Effector memory CD8-positive, alpha-beta T cell (primary cell): ENCODE data around the gene SLC30A1.
A peak's percentile ranks its signal among the peaks of the same experiment; 100 is the strongest.

Experiments used
- ATAC-seq: fragments of 150-1000 bp; cut with Tn5 transposase; replicated peaks from 2 replicates; pipeline ENCODE4 v1.10.0; 2021; ENCODE audit warnings: mild to moderate bottlenecking, moderate library complexity
- DNase-seq, 3 experiments: peaks; one replicate each; pipeline ENCODE4 v3.0.0; 2021
- H3K27ac Mint-ChIP-seq, 2 donors: one replicate each; pipeline ENCODE4 v1.8.0; 2022; ENCODE audit warnings: mild to moderate bottlenecking in 2 of 2, mixed read lengths in 2 of 2, moderate library complexity in 2 of 2
- H3K27me3 Mint-ChIP-seq, 2 donors: one replicate each; pipeline ENCODE4 v1.8.0; 2022; ENCODE audit warnings: mixed read lengths in 2 of 2
- H3K36me3 Mint-ChIP-seq: one replicate; pipeline ENCODE4 v1.8.0; 2022; ENCODE audit warnings: mild to moderate bottlenecking, moderate library complexity, mixed read lengths; ENCODE audit not compliant: insufficient read depth
- H3K4me1 Mint-ChIP-seq, 2 donors: one replicate each; pipeline ENCODE4 v1.8.0; 2022; ENCODE audit warnings: low read depth in 2 of 2, mixed read lengths in 2 of 2
- H3K4me3 Mint-ChIP-seq, 2 donors: one replicate each; pipeline ENCODE4 v1.8.0; 2022; ENCODE audit warnings: mild to moderate bottlenecking in 2 of 2, mixed read lengths in 2 of 2, moderate library complexity in 2 of 2
- H3K9me3 Mint-ChIP-seq, 2 donors: one replicate each; pipeline ENCODE4 v1.8.0; 2022; ENCODE audit warnings: mixed read lengths in 2 of 2

Gene SLC30A1

DNA sequence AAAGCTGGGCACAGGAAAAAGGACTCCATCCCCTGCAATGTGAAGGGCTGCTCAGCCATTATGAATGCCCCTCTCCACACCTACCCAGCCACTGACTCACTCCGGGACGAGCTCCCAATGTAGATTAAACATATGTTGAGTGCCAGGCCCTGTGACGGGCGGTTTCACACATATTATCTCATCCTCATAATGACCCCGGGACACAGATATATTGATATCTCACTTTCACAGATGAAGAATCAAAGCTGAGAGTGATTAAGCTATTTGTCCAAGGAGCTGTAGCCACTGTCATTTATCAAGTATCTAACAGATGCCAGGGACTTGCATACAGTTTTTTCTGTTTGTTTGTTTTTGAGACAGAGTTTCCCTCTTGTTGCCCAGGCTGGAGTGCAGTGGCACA lies 35.0 kb upstream of the SLC30A1 start:
- H3K36me3 Mint-ChIP-seq, result peaks cover 4% of the 10 kb centered on the region
- H3K27ac Mint-ChIP-seq, result peak overlapping the region in 1 of 2 donors; percentile 38
- H3K4me1 Mint-ChIP-seq, result peaks cover 0 to 4% of the 10 kb centered on the region in 2 donors
- H3K4me3 Mint-ChIP-seq, result no peak overlapping the region
- no peaks in the 10 kb centered on the region for H3K9me3 Mint-ChIP-seq
- ATAC-seq (no peak), DNase-seq (no peak)
- no peaks in the 10 kb centered on the region for H3K27me3 Mint-ChIP-seq

DNA sequence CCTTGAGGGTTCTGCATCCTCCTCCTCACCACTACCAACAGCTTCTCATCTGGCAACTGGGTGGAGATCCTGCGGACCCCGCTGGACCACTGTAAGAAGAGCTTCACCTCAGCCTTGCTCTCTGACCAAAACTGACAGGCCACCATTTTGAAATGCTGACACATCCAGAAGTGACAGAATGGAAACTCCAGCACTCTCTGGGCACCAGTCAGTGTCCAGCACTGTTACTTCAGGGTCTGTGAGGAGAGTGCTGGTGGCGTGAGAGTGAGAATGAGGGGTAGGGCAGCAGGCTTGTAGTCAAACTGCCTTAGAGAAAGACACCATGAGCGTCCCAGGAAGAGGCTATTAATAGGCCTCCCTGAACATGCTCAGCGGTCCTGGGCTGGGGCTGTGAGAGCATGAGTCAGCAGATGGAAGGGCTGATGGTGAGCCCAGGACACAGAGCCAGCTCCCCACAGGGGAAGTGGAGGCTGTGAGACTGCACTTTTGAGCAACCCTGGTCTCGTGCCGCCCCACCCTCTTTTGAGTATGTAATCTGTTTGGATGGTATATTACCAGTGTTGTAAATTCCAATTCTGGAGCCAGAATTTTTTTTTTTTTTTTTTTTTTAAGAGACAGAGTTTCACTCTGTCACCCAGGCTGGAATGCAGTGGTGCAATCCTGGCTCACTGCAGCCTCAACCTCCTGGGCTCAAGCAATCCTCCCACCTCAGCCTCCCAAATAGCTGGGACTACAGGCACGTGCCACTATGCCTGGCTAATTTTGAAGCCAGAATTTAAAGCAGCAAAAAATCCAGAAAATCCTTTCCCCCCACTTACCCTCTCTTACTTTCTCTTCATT lies 34.4 kb upstream of the SLC30A1 start:
- Mint-ChIP-seq H3K4me1 (peaks cover 0 to 4% of the 10 kb centered on the region in 2 donors), H3K9me3 (no peaks in the 10 kb centered on the region), H3K4me3 (no peak overlapping the region), H3K27me3 (no peaks in the 10 kb centered on the region), H3K27ac (peak overlapping the region in 1 of 2 donors; percentile 38), H3K36me3 (peaks cover 4% of the 10 kb centered on the region)
- DNase-seq (no peak), ATAC-seq (peak; percentile 32)

DNA sequence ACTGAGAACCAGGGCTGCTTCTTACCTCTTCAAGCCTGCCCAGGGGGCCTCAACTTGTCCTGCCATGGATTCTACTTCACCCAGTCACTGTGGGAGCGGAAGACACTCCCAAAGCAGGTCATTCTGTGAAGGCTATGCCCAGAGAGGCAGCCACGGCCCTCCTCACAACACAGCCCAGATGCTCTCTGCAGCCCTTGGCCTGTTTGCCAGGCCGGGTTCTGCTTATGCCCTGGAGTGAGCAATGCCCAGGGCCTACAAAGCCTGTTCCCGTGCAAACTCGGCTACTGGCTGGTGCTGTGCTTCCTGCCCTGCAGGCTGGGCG lies 33.8 kb upstream of the SLC30A1 start:
- H3K27me3 Mint-ChIP-seq, result peaks cover 0 to under 1% of the 10 kb centered on the region in 2 donors
- H3K4me3 Mint-ChIP-seq, result no peak overlapping the region
- peaks cover 0 to 4% of the 10 kb centered on the region in 2 donors for H3K4me1 Mint-ChIP-seq
- DNase-seq, result no peak
- no peaks in the 10 kb centered on the region for H3K9me3 Mint-ChIP-seq
- no peak for ATAC-seq
- H3K27ac Mint-ChIP-seq, result no peak overlapping the region
- H3K36me3 Mint-ChIP-seq, result peaks cover 4% of the 10 kb centered on the region

DNA sequence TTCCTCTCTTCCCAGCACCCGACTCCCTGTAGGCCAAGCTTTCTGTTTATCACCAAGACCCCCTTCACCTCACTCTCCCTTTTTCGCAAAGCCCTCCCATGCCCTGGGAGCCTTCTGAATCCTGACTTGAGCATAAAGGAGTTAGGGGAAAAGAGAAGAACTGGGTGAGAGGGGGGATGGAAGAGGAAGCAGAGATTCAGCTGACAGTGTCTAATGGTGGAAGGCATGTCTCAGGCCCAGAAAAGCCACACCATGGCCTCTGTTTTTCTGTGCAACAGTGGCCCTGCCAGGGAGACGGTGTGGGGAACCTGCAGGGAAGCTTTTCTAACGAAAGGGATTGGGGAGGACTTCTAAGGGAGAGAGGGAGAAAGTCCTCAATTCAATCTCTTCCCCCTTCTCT lies 32.9 kb upstream of the SLC30A1 start:
- no peak overlapping the region for H3K27ac Mint-ChIP-seq
- H3K27me3 Mint-ChIP-seq, result peaks cover 5 to 10% of the 10 kb centered on the region in 2 donors
- H3K4me1 Mint-ChIP-seq, result peaks cover 5 to 9% of the 10 kb centered on the region in 2 donors
- ATAC-seq (no peak), DNase-seq (no peak)
- H3K36me3 Mint-ChIP-seq, result peaks cover 3% of the 10 kb centered on the region
- H3K4me3 Mint-ChIP-seq, result no peak overlapping the region
- no peaks in the 10 kb centered on the region for H3K9me3 Mint-ChIP-seq

DNA sequence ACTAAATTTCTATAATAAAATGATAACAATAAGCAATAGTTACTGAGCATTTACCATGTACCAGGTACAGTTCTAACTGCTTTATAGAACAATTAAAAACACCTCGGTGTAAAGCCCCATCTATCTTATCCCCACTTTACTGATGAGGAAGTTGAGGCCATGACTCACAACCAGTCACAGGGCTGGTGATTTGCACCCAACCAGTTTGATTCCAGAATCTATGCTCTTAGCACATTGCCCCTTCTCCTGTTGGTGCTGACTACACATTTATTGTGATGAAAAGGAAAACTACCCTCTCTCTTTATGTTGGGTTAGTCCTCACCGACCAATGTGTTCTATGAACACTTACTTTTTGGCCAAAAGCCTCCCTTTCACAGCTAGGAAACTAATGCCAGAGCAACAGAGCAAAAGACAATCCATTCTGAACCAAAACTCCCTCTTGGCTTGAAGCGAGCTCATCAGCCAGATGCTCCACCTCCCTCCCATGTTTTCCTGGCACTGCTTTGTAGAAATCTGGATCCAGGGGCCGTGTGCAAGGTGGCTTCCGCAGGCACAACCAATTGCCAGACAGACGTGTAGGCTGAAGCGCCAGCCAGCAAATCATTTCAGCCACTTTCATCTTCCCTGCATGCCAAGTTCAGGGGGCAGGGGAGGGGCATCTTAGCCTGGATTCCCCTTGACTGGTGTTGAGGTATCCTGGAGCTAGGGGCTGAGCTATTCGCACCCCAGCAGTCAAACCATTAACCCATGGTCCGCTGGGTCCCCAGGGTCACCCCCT lies 32.0 kb upstream of the SLC30A1 start:
- no peak overlapping the region for H3K4me3 Mint-ChIP-seq
- DNase-seq (no peak), ATAC-seq (no peak)
- peaks cover 3% of the 10 kb centered on the region for H3K36me3 Mint-ChIP-seq
- H3K4me1 Mint-ChIP-seq, result peaks cover 8 to 12% of the 10 kb centered on the region in 2 donors
- no peaks in the 10 kb centered on the region for H3K9me3 Mint-ChIP-seq
- H3K27me3 Mint-ChIP-seq, result peaks cover 13 to 16% of the 10 kb centered on the region in 2 donors
- no peak overlapping the region for H3K27ac Mint-ChIP-seq

DNA sequence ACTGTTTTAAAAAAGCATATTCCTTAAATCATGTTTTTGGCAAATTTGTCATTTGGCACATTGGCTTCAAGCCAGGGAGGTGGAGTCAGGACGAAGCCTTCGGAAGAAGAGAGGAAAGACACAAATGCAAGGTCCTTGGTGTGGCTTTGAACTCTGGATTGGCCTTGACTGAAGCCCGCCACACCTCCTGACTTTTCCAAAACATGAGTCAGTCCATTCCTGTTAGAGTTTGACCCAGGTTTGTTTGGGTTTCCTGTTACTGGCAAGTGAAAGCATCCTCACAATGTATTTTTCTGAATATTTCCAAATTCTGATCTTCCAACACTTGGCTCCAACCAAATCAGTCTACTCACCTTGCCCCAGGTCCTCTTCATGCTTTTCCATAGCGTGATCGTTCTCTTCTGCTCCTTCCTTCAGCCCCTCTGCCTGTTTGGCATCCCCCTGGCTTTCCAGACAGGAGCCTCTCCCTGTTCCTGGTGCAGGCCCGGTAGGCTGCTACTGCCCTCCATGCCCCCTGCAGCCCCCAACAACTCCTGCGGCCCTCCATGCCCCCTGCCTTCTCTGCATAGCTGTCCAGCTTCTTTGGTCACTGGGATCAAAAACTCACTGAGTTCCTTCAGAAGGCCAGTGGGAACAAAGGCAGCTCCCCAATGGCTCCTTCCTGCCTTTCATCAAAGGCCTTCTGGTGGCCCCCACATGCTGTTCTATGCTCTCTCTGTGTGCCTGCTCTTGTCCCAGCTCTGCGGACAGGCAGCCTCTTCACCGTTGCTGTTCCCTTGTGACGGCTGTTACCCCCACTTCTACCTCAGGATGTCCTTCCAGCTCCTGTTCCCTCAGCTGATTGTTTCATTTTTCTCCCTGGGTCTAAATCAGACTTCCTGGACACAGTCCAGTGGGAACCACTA lies 30.4 kb upstream of the SLC30A1 start:
- no peak overlapping the region for H3K4me3 Mint-ChIP-seq
- no peaks in the 10 kb centered on the region for H3K9me3 Mint-ChIP-seq
- peaks cover 3% of the 10 kb centered on the region for H3K36me3 Mint-ChIP-seq
- H3K27ac Mint-ChIP-seq, result peak overlapping the region in 1 of 2 donors; percentile 76
- ATAC-seq (no peak), DNase-seq (no peak)
- H3K4me1 Mint-ChIP-seq, result peaks cover 8 to 12% of the 10 kb centered on the region in 2 donors
- H3K27me3 Mint-ChIP-seq, result peaks cover 21 to 26% of the 10 kb centered on the region in 2 donors

DNA sequence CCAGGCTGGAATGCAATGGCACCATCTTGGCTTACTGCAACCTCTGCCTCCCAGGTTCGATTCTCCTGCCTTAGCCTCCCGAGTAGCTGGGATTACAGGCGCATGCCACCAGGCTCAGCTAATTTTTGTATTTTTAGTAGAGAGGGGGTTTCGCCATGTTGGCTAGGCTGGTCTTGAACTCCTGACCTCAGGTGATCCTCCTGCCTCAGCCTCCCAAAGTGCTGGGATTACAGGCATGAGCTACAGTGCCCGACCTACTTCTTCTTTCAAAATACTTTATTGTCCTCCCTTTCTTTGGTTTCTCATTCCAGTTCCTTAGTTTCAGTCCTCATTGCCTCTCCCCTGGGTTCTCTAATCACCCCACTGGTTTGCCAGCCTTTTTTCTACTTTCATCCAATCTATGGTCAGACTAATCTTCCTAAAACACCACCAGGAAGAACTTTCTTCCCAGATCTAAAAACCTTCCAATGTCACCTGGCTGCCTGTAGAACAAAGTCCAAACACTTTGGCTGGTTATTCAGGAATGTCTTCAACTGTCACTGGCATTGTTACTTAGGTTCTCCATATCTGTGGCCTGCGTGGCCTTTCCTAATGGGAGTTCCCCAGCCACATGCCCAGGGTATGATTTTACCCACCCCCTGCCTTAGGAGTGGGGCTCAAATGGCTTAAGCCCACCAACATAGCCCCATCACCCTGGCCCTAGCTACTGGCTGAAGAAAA lies 29.0 kb upstream of the SLC30A1 start:
- DNase-seq (no peak), ATAC-seq (no peak)
- Mint-ChIP-seq H3K36me3 (peaks cover 3% of the 10 kb centered on the region), H3K4me1 (peaks cover 8 to 12% of the 10 kb centered on the region in 2 donors), H3K27me3 (peaks cover 21 to 32% of the 10 kb centered on the region in 2 donors), H3K27ac (no peak overlapping the region), H3K4me3 (peak overlapping the region; percentile 2 to 55), H3K9me3 (no peaks in the 10 kb centered on the region)

DNA sequence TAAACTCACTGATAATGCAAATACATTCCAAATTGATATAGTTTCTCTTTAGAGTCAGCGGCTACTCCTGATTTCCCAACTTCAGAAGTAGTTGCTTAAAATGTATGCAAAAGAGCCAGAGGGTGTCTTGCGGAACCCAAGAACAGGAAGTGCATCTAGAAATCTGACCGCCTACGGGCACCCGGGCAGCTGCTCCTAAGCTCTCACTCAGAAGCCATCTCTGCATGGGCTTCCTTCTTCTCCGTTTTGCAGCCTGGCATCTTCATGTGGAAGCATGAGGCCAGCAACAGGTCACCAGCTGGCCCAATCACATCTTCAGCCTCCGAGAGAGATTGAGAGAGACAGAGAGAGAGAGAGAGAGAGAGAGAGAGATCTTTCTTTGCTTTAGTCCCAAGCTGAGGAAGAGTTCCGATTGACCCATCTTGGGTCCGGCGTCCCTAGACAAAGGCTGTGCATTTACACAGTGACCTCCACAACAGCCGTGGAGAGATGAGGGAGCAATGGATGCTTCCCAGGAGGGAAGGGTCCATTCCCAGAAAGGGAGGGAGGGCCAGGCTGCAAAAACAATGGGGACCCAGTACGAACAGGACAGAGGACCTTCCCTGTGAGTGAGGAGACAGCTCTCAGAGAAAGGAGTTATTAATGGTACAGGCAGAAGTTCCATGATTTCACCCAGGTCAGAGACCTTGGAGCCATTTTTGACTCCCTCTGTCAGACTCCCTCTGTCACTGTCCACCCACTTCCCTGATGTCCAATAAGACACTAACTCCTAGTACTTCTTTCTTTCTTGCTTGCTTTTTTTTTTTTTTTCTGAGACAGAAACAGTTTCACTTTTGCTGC lies 28.2 kb upstream of the SLC30A1 start:
- Mint-ChIP-seq H3K36me3 (peaks cover 3% of the 10 kb centered on the region), H3K27ac (no peak overlapping the region), H3K4me1 (peaks cover 8 to 12% of the 10 kb centered on the region in 2 donors), H3K27me3 (peaks cover 21 to 40% of the 10 kb centered on the region in 2 donors), H3K9me3 (no peaks in the 10 kb centered on the region), H3K4me3 (peak overlapping the region; percentile 47 to 55)
- peak; percentile 54 for ATAC-seq
- DNase-seq, result no peak

DNA sequence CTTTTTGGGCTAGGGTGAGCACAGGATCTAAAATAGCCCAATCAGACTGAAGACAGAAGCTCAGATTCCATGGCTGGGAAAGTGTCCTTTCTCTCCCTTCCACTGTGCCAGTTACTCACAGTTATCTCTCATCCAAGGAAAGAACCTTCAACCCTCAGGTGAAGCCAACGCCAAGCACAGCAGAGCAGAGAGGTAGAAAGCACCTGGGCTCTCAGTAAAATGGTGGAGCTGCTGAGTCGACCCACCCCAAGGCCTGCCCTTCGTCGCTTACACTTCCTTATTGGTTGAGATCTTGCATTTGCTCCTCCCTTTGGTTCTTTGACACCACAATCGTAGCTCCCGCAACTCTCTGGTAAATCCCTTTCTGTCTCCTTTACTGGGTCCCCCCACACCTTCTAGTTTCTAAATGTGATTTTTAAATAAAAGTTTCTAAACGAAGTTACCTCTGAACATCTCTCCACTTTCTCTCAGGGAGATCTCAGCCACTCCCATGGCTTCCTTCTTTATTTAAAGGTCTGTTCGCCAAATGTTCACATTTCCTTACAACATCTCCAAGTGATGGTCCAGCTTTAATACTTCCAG lies 27.5 kb upstream of the SLC30A1 start:
- Mint-ChIP-seq H3K27me3 (peaks cover 21 to 40% of the 10 kb centered on the region in 2 donors), H3K9me3 (no peaks in the 10 kb centered on the region), H3K4me1 (peaks cover 8% of the 10 kb centered on the region in 2 donors), H3K36me3 (peaks cover 3% of the 10 kb centered on the region), H3K4me3 (peak overlapping the region; percentile 47 to 55), H3K27ac (no peak overlapping the region)
- DNase-seq, result no peak
- no peak for ATAC-seq

DNA sequence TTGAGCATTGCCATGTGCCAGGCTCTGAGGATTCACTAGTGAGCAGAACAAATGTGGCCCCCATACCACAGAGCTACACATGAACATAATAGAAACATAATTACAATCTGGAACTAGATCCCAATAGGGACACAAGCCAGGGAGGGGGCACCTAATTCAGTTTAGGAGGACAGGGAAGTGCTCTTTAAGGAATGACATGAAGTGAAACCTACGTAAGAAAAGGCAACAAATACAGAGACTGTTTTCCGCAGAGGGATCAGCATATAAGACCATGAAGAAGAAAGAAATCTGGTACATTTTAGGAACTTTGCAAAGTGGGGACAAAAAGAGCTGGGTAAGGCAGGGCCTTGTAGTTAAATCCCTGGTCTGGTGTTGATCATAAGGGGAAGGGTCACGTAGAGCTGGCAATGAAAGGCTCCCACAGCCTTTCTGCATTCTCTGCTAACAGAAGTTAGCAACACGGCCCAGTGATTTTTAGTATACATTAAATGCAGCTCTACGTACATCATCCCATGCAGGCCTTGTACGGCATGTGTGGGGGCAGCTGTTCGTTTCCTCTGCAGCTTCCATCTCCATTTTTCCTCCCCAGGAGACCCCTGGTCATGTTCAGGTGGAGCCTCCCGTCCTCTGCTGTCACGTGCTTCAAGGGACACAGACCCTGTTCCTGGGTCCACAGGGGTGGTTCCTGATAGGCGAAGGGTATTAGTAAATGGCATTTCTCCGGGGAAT lies 26.8 kb upstream of the SLC30A1 start:
- peaks cover 3% of the 10 kb centered on the region for H3K36me3 Mint-ChIP-seq
- H3K4me1 Mint-ChIP-seq, result peaks cover 8% of the 10 kb centered on the region in 2 donors
- no peak for ATAC-seq
- no peak overlapping the region for H3K27ac Mint-ChIP-seq
- H3K4me3 Mint-ChIP-seq, result no peak overlapping the region
- peaks cover 21 to 40% of the 10 kb centered on the region in 2 donors for H3K27me3 Mint-ChIP-seq
- DNase-seq, result no peak
- H3K9me3 Mint-ChIP-seq, result no peaks in the 10 kb centered on the region

DNA sequence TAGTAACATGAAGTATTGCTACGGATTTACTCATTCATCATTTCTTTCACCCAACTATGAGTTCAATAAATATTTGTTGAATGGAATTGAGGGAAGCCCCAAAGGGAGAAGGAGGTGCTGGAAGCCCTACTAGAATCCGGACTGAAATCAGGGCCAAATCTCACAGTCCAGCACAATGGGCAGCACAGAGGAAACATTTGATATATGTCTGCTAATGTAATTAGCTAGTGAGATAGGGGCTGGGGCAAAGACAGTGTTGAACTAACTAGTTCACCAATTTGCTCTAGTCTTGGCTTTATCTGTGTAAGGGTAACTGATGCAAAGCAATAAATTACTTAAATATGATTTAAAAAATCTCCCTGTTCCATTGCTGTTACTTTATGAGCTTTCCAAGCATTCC lies 26.1 kb upstream of the SLC30A1 start:
- no peak overlapping the region for H3K4me3 Mint-ChIP-seq
- DNase-seq (no peak), ATAC-seq (no peak)
- H3K27ac Mint-ChIP-seq, result no peak overlapping the region
- H3K9me3 Mint-ChIP-seq, result no peaks in the 10 kb centered on the region
- H3K4me1 Mint-ChIP-seq, result peaks cover 8% of the 10 kb centered on the region in 2 donors
- H3K36me3 Mint-ChIP-seq, result peaks cover 3% of the 10 kb centered on the region
- peaks cover 21 to 40% of the 10 kb centered on the region in 2 donors for H3K27me3 Mint-ChIP-seq
